Hindlimb muscle (tissue), 1 donor: ENCODE measurements around the gene RABGGTB. TPM values are rescaled to one million over a fixed set of nuclear protein-coding genes. Genes with fewer than 3 reads are reported as not detected.
"Not testable (repeated sequence)": the region's sequence is repeated elsewhere in the genome, so short reads cannot be mapped to it uniquely, and the experiment has no call there.

ENCODE experiments used
- DNase-seq: peaks from one replicate; pipeline ENCODE4 v3.0.0-alpha.2; 2013
- polyA plus RNA-seq: library from polyadenylated mRNA; unstranded; fragments of 120-200 nt; gene quantifications from one replicate; pipeline ENCODE4 v1.2.1, GENCODE V29; 2013; ENCODE audit not compliant: insufficient read length

The RABGGTB gene
- 76.3 TPM for polyA plus RNA-seq

DNA sequence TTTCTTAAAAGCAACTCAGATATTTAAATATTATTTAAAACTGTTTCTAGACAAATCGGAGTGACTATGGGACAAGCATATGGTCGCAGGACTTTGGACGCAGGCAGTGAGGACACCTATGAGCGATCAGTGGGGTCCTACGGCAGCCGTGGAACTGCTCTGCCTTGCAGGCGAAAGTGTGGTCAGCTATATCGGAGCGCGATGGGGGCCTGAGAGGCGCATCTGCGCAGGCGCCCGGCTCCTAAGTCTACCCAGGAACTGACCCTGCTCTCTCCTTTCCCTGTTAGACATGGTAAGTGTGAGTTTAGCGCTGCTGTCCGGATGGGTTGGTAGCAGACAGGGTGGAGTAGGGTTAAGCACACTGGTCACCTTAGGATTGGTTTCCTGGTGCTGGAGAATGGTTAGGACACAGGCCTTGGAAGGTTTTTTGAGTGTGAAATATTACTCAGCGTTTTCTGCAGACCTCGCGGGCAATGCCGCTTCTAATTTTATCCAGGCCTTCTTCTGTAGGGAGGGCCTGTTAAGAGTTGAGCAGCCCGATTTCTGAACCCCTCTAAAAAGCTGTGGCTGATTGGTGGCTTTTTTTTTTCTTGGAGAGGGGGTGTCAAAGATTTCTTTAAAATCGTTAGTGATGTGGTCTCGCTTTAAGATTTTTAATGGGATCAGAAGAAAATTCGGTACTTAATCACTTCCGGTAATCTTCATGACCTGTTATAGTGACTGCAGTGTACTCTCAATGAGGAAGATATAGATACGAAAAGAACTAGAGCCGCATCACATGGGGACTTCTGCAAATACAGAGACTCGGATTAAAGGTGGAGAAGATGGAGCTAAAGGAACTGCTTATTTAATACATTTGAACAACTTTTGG, at the start of gene RABGGTB:
Gene RABGGTB, plus strand, starts transcription at position 274 of the 871 bp plus-strand sequence. Its CDS starts 16 bp downstream, at position 290.
- peak; percentile 97 for DNase-seq

DNA sequence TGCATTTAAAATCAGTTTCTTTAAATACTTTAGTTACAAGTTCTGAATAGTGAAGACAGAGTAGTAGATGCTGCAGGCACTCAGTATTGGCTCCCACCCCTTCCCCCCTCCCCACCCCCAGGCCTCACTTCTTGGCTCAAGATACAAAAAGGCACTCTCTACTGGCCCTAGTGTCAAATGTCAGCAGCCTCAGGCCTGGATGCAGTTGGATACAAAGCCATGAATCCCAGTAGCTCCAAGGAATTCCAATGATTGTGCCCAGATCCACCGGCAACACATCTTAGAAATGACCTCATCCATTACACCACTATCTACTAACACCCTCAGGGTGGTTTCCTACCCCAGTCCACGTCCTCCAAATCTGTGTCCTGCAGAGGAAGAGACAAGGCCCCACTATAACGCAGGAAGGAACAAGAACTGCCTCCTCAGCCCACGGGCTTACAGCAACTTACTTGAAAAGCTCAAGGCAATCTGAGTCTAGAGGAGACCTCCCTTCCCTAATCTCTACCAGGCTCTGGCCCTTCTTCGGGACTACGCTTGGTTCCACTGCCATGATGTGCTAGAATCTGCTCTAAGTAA, 43.9 kb upstream of the RABGGTB start:
- no peak for DNase-seq

DNA sequence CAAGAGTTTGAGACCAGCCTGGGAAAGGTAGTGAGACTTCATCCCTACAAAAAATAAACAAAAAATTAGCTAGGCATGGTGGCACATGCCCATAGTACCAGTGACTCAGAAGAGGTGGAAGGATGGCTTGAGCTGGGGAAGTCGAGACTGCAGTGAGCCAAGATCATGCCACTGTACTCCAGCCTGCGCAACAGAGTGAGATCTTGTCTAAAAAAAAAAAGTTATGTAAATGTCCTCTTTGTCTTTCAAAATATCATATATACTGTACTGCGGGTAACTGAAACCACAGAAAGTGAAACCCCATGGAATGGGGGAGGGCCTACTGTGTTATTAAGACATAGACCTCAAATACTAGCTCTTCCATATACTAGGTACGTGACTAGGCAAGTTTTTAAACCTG, 40.8 kb upstream of the RABGGTB start:
- DNase-seq = no peak

DNA sequence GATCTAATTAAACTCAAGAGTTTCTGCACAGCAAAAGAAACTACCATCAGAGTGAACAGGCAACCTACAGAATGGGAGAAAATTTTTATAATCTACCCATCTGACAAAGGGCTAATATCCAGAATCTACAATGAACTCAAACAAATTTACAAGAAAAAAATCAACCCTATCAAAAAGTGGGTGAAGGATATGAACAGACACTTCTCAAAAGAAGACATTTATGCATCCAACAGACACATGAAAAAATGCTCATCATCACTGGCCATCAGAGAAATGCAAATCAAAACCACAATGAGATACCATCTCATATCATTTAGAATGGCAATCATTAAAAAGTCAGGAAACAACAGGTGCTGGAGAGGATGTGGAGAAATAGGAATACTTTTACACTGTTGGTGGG, 28.8 kb upstream of the RABGGTB start:
- not testable (repeated sequence) for DNase-seq

DNA sequence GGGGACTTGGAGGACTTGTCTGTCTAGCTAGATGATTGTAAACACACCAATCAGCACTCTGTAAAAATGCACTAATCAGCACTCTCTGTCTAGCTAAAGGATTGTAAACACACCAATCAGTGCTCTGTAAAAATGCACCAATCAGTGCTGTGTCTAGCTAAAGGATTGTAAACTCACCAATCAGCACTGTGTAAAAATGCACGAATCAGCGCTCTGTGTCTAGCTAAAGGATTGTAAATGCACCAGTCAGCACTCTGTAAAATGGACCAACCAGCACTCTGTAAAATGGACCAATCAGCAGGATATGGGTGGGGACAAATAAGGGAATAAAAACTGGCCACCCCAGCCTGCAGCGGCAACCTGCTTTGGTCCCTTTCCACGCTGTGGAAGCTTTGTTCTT, 27.5 kb upstream of the RABGGTB start:
- DNase-seq = not testable (repeated sequence)

DNA sequence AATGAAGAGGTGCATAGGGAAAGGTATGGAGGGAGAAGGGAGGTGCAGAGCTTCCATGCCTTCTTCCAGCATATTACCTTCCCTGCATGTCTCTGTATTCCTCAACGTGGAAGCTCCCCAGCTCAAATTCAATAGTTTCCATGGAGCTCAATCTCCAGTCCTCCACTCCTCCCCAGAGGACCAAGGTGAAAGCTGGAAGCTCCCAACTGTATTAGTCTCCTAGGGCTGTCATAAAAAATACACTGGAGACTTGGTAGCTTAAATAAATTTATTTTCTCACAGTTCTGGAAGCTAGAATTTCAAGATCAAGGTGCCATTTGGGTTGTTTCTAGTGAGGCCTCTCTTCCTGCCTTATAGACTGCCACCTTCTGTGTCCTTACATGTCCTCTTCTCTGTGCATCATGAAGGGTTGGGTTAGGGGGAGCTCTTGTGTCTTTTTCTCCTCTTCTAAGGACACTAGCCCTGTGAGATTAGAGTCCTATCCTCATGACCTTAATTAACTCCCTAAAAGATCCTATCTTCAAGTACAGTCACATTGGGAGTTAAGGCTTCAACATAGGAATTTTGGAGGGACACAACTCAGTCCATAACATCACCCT, 21.9 kb upstream of the RABGGTB start:
- no peak for DNase-seq

DNA sequence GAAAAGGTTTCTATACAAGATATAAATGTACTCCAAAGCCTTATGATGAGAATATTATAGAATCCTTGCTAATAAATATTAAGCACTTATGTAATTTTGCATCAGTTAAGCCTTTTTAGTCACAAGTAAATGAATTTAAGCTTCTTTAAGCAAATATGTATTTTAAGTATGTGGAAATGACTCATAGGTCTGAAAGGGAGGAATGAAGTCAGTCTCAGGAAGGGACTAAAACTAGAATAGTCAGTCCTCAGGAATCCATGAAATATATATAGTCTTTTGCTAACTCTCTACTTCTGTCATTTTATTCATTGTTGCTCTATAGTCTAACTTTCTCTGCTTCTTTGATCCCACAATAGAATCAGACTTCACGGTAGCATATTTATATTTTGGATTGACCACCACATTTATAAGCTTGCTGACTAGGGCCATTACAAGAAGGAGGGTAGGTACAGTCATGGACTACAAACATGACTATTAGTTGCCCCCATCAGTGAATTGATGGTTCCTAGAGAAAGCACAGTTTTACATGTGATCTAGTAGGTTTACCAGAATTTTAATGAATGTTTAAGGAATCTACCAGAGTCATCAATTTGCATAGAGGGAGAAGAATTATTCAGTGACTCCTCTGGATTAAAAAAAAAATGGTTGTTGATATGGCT, 20.2 kb upstream of the RABGGTB start:
- DNase-seq = no peak

DNA sequence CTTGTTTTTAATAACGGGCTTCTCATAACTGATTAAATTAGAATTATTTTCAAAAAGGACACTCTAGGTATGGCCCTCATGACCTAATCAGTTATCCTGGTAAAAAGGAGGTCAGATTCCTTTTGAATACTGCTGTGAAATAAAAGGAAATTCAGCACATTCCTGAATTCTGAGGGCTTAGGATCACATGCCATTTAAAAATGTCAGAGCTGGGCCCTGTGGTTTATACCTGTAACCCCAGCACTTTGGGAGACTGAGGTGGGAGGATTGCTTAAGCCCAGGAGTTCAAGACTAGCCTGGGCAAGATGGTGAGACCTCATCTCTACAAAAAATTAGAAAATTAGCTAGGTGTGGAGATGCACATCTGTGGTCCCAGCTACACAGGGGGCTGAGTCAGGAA, 18.0 kb upstream of the RABGGTB start:
- no peak for DNase-seq

DNA sequence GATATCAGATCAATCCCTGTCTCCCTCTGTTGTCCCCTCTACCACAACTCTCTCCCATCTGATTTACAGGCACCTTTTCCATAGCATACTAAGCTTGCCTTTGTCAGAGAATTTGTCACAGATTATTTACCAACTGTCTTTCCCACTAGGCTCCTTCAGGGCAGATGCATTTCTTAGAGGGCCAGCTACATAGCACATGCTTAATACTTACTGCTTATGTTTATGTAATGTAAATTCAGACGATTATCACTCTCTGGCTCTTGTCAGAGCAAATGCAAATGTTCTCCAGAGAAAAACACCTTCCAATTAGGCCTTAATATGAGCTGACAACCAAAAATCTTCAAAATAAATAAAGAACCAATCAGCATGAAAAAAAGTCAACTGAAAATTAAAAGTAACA, 15.3 kb upstream of the RABGGTB start:
- DNase-seq = no peak

DNA sequence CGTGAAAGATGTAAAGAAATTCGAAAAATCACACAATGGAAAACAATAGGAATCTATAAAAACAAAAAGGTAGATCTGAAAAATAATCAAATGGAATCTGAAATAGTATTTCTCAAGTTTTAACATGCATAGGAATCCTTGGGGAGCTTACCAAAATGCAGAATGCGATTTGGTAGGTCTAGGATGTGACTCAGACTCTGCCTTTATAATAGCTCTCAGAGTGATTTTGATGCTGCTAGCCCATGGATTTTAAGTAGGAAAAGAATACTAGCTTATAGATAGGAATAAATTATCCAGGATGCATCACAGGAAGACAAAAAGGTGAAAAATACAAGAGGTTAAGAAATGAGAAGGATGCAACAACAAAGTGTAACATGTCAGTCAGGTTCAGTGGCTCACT, 14.1 kb upstream of the RABGGTB start:
- DNase-seq = no peak

DNA sequence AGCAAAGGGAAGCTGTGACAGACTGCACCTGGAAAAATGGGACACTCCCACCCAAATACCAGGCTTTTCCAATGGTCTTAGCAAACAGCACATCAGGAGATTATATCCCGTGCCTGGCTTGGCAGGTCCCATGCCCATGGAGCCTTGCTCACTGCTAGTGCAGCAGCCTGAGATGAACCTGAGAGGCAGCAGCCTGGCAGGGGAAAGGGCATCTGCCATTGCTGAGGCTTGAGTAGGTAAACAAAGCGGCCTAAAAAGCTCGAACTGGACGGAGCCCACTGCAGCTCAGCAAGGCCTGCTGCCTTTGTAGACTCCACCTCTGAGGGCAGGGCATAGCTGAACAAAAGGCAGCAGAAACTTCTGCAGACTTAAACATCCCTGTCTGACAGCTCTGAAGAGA, 8.2 kb upstream of the RABGGTB start:
- not testable (repeated sequence) for DNase-seq

DNA sequence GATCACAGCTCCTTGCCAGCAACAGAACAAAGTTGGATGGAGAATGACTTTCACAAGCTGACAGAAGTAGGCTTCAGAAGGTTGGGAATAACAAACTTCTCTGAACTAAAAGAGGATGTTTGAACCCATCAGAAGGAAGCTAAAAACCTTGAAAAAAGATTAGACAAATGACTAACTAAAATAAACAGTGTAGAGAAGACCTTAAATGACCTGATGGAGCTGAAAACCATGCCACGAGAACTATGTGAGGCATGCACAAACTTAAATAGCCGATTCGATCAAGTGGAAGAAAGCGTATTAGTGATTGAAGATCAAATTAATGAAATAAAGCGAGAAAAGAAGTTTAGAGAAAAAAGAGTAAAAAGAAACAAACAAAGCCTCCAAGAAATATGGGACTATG, 7.4 kb upstream of the RABGGTB start:
- DNase-seq = not testable (repeated sequence)

DNA sequence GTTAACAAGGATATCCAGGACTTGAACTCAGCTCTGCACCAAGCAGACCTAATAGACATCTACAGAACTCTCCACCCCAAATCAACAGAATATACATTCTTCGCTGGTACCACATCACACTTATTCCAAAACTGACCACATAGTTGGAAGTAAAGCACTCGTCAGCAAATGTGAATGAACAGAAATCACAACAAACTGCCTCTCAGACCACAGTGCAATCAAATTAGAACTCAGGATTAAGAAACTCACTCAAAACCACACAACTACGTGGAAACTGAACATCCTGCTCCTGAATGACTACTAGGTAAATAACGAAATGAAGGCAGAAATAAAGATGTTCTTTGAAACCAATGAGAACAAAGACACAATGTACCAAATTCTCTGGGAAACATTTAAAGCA, 5.9 kb upstream of the RABGGTB start:
- DNase-seq = not testable (repeated sequence)

DNA sequence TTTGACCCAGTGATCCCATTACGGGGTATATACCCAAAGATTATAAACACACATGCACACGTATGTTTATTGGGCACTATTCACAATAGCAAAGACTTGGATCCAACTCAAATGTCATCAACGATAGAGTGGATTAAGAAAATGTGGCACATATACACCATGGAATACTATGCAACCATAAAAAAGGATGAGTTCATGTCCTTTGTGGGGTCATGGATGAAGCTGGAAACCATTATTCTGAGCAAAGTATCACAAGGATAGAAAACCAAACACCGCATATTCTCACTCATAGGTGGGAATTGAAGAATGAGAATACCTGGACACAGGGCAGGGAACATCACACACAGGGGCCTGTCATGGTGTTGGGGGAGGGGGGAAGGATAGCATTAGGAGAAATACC, 2.1 kb upstream of the RABGGTB start:
- not testable (repeated sequence) for DNase-seq

DNA sequence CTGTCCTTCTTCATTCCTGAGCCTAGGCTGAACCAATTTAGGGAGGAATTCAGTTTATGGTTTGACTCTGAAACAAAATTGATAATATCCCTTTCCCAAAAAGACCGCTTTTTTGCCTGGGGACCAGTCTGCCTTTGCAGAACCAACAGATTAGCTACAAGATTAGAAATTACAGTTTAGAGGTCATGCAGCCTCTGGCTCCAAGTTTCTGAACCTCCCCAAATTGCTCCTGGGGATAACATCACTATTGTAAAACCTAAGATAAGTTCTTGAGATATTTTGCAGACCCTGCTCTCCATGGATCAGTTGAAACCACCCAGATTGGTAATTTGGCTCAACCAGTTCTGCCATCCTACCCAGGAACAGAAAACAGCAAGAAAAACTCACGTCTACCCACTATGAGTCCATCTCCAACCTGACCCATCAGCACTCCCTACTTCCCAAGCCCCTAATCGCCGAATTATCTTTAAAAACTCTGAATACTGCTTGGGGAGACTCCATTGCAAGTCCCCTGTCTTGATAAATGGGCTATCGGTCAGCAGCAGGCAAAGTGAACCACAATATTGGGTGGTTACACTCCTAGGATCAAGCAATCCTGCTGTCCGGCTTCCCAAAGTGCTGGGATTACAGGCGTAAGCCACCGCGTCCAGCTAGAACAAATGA, 605 bp upstream of the RABGGTB start:
- DNase-seq = no peak

DNA sequence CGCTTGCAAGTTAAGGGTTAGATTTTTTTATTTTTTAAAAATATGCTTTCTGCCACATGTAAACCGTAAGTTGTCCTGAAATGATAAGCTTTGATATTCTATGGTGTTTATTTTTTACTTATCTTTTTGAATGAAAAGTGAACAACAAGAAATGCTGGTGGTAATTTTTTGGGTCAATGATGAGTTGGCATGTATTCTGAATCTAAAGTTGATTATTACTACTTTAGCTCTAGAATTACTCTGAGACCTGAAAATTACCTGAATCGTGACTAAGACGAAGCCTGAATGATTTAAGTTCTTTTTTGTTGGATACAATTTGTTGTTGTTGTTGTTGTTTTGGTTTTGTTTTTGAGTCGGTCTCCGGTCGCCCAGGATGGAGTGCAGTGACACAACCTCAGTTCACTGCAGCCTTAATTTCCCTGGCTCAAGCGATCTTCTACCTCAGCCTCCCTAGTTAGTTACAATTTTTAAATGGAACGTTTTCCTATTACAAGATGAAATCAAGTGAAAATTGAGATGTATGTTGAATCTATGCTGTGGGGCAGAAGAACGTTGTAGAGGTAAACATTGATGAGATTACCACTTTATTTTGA, 941 bp downstream of the RABGGTB start:
- no peak for DNase-seq

DNA sequence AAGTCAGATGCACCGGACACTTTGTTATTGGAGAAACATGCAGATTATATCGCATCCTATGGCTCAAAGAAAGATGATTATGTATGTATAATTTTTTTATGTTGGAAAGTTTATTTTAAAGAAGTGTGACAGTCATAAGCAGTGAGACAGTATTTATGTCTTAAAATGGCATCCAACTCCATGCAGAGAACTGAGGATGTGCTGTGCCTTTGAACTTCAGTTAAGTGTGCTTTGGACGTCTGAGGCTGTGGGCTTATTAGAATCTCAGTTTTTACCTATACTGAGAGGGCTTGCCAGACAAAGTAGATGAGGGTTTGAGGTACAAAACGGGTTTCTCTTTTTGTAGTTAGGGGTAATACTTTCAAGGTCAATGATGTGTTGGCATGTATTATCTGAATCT, 1.5 kb downstream of the RABGGTB start:
- no peak for DNase-seq

DNA sequence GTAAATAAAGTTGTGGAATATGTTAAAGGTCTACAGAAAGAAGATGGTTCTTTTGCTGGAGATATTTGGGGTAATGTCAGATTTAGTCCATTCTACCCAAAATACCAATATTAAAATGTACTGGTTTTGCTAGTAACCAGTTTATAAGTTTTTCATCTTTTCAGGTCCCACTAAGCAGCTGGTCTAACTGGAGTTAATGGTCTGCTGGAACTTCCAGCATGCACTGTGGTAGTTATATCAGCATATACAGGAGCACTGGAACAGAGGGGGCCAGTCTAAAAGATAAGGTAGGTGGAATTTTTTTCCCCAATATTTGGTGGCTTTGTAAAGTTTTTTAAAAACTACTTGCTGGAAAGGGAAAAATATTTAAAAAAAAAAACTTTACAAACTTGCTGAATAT, 3.9 kb downstream of the RABGGTB start:
- DNase-seq = no peak

DNA sequence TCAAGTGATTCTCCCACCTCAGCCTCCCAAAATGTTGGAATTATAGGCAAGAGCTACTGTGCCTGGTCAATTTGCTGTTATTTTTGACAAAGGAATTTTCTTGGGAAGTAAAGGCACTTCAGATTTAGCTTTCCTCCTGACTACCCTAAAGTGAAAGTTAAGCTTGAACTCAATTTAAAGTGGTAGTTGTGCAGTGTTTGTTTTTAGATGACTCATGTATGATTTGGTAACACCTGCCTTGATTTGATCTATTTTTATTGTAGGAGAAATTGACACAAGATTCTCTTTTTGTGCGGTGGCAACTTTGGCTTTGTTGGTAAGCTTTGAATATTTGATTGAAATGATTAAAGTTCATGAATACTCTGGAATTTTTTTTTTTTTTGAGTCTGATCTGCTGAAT, 5.0 kb downstream of the RABGGTB start:
- DNase-seq = no peak

DNA sequence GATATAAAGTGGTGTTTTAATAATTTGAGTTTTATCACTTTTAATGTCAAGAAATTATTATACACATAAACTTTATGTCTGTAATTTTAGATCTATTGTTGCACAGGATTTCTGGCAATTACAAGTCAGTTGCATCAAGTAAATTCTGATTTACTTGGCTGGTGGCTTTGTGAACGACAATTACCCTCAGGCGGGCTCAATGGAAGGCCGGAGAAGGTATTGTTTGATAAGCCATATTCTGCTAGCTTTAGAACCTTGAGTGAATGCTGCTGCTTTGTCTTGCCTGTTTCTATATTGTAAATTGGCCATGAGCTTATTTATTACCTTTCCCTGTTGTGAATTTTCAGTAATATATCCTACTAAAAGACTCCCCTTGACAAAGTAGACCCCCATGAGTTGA, 6.0 kb downstream of the RABGGTB start:
- no peak for DNase-seq

DNA sequence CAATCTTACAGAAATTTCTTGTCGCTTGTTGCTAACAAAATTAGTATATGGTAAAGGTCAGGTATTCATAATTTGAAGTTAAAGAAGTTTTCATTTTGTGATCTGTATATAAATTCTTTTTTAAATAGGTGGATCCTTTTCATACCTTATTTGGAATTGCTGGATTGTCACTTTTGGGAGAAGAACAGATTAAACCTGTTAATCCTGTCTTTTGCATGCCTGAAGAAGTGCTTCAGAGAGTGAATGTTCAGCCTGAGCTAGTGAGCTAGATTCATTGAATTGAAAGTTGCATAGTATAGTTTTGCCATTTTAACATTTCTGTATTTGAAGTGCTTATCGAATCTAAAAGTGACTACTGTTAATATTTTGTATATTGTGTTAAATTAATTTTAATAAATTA, 8.3 kb downstream of the RABGGTB start:
- DNase-seq = no peak

DNA sequence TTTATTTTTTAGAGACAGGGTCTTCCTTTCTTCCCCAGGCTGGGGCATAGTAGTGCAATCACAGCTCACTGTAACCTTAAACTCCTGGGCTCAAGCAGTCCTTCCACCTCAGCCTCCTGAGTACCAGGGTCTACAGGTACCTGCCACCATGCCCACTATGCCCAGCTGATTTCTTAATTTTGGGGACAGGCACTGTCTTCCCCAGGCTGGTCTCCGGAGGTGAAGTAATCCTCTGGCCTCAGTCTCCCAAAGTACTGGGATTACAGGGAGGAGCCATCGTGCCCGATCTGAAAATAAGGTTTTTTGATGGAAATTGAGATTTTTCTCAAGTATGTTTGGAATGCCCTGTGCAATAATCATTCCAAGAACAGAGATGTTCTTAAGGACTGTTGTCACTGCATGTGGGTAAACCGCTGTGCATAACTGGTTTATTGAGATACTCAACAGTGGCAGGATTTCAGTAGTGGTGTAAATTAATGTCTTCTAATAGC, 9.7 kb downstream of the RABGGTB start:
- DNase-seq = no peak
